Nephron progenitor cell (in vitro differentiated cells): ENCODE measurements around the gene ADAM17.
"Not testable (repeated sequence)": the region's sequence is repeated elsewhere in the genome, so short reads cannot be mapped to it uniquely, and the experiment has no call there.

Source experiments
- DNase-seq: peaks from one replicate; pipeline ENCODE4 v3.0.0; 2021
- H3K27ac Mint-ChIP-seq: 2 replicates; pipeline ENCODE4 v1.8.0; 2021; ENCODE audit warnings: mild to moderate bottlenecking, moderate library complexity, mixed read lengths
- H3K27me3 Mint-ChIP-seq: 2 replicates; pipeline ENCODE4 v1.8.0; 2021; ENCODE audit warnings: mild to moderate bottlenecking, low read depth, mixed read lengths; ENCODE audit not compliant: poor library complexity
- H3K36me3 Mint-ChIP-seq: 2 replicates; pipeline ENCODE4 v1.8.0; 2021; ENCODE audit warnings: low read depth, mixed read lengths
- H3K4me1 Mint-ChIP-seq: 2 replicates; pipeline ENCODE4 v1.8.0; 2021; ENCODE audit warnings: mixed read lengths
- H3K4me3 Mint-ChIP-seq: 2 replicates; pipeline ENCODE4 v1.8.0; 2021; ENCODE audit warnings: mild to moderate bottlenecking, moderate library complexity, mixed read lengths
- H3K9me3 Mint-ChIP-seq: 2 replicates; pipeline ENCODE4 v1.8.0; 2021; ENCODE audit warnings: mild to moderate bottlenecking, moderate library complexity, mixed read lengths
- CTCF ChIP-seq: fragments of 200-600 bp; sonication (generic); IDR thresholded peaks from 2 replicates; pipeline ENCODE4 v1.5.0; 2021; ENCODE audit warnings: antibody characterized with exemption

ADAM17 gene

DNA sequence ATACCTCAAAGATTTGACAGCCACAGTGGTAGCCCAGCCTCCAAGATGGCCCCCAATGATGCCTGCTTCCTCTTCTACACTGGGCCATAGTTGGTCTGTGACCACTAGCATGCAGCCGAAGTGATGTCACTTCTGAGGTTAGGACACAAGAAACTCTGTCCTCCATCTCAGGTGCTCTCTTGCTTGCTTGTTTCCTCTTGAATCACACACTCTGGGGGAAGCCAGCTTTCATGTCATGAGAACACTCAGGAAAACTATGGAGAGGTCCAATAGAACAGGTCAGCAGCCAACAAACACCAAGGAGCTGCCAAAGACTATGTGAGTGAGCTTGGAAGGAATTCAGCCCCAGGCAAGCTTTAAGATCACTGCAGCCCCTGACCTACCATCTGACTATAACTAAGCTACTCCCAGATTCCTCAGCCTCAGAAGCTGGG is 3.3 kb upstream of the ADAM17 start:
- H3K4me1 Mint-ChIP-seq = peaks cover 58% of the 10 kb centered on the region
- TF ChIP-seq CTCF = no peak
- H3K27ac Mint-ChIP-seq = peak overlapping the region; percentile 53
- H3K36me3 Mint-ChIP-seq = peaks cover 24% of the 10 kb centered on the region
- H3K4me3 Mint-ChIP-seq = peak overlapping the region; percentile 20
- H3K27me3 Mint-ChIP-seq = peaks cover 4% of the 10 kb centered on the region
- no peaks in the 10 kb centered on the region for H3K9me3 Mint-ChIP-seq
- DNase-seq = no peak

DNA sequence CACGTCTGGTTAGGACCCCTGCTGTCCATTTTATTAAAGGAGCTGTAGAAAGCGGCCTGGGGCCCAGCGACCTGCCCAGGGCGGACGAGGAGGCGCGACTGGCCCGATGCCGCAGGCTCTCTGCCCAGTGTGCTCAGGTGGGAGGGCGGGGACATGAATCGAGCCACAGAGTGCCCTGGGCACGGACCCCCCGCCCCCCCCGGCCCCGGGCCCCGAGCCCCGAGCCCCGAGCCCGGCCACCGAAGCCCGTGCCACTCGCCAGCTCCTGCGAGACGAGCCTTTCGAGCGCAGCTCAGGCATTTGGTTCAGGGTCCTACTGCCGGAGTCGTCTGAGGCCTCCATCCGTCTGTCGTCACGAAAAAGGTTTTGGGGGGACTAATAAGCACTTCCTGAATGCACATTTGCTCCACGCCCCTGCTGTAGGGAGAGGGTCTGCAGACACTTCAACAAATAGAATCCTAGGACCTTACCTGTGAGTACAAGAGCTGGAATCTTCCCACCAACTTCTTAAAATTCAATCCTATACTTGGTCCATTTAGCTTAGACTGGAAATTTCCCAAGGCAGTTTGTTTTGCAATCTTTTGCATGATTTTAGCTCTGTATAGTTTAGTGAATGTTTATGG is 602 bp upstream of the ADAM17 start:
- H3K4me1 Mint-ChIP-seq = peaks cover 63% of the 10 kb centered on the region
- H3K27me3 Mint-ChIP-seq = peaks cover 4% of the 10 kb centered on the region
- no peak for TF ChIP-seq CTCF
- H3K9me3 Mint-ChIP-seq = no peaks in the 10 kb centered on the region
- peak overlapping the region; percentile 95 for H3K4me3 Mint-ChIP-seq
- peaks cover 16% of the 10 kb centered on the region for H3K36me3 Mint-ChIP-seq
- peak overlapping the region; percentile 100 for H3K27ac Mint-ChIP-seq
- DNase-seq = no peak

DNA sequence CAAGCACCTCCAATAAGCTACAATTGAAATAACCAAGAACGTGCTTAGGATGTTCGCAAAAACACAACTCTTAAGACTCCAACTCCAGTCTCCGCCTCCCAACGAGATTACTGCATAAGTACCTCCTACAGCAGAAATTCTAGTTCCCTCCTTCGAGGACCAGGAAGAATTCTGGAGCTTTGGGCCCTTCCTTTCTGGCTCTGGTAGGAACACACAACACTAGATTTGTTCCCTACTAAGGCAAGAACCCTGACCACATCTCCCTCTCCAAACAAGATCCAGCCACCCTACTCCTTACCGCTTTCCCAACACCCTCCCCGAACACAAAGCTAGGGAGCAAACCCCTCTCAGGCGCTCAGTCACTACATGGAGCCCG is 721 bp downstream of the ADAM17 start:
- peak overlapping the region; percentile 95 for H3K4me3 Mint-ChIP-seq
- TF ChIP-seq CTCF = no peak
- no peaks in the 10 kb centered on the region for H3K9me3 Mint-ChIP-seq
- H3K36me3 Mint-ChIP-seq = peaks cover 10% of the 10 kb centered on the region
- DNase-seq = peak; percentile 16
- H3K27ac Mint-ChIP-seq = peak overlapping the region; percentile 99
- no peaks in the 10 kb centered on the region for H3K27me3 Mint-ChIP-seq
- H3K4me1 Mint-ChIP-seq = peaks cover 63% of the 10 kb centered on the region

- Mint-ChIP-seq H3K9me3 (no peaks in the 10 kb centered on the region), H3K27ac (no peak overlapping the region), H3K36me3 (peaks cover 1% of the 10 kb centered on the region), H3K27me3 (no peaks in the 10 kb centered on the region), H3K4me3 (peak overlapping the region; percentile 4), H3K4me1 (peaks cover 68% of the 10 kb centered on the region)
- DNase-seq = no peak
- no peak for TF ChIP-seq CTCF
Observed at GRCh38 chr2:9552219-9553178, 3.1 kb downstream of the ADAM17 start.

DNA sequence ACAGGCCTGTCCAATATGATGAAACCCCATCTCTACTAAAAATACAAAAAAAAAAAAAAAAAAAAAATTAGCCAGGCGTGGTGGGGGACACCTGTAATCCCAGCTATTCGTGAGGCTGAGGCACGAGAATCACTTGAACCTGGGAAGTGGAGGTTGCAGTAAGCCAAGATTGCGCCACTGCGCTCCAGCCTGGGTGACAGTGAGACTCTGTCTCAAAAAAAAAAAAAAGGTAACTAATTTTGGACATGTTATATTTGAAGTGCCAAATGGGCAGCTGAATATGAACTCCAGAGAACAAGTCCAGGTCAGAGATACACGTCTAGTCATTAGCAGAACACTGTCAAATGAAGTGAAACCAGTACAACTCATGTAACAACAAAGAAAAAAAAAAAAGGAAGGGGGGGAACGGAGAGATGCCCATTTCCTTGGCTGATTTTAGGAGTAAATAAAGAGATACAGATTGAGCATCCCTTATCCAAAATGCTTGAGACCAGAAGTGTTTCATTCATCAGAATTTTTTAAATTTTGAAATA is 4.7 kb downstream of the ADAM17 start:
- H3K9me3 Mint-ChIP-seq, H3K4me3 Mint-ChIP-seq, H3K27me3 Mint-ChIP-seq, H3K27ac Mint-ChIP-seq, DNase-seq, H3K36me3 Mint-ChIP-seq: not testable (repeated sequence)
- peaks cover 63% of the 10 kb centered on the region for H3K4me1 Mint-ChIP-seq

- Mint-ChIP-seq H3K4me1 (peaks cover 57% of the 10 kb centered on the region), H3K4me3 (no peak overlapping the region), H3K36me3 (peaks cover 6% of the 10 kb centered on the region), H3K27me3 (no peaks in the 10 kb centered on the region), H3K27ac (no peak overlapping the region), H3K9me3 (no peaks in the 10 kb centered on the region)
- TF ChIP-seq CTCF = no peak
- no peak for DNase-seq
Observed at GRCh38 chr2:9549420-9549819, 6.2 kb downstream of the ADAM17 start.
